ENCODE measurements around the gene STRBP.
"Not testable (repeated sequence)": the region's sequence is repeated elsewhere in the genome, so short reads cannot be mapped to it uniquely, and the experiment has no call there.

STRBP gene

GRCh38 chr9:123246534-123246933 lies 21.9 kb downstream of the STRBP start:
- DNase-seq: no peak

DNA sequence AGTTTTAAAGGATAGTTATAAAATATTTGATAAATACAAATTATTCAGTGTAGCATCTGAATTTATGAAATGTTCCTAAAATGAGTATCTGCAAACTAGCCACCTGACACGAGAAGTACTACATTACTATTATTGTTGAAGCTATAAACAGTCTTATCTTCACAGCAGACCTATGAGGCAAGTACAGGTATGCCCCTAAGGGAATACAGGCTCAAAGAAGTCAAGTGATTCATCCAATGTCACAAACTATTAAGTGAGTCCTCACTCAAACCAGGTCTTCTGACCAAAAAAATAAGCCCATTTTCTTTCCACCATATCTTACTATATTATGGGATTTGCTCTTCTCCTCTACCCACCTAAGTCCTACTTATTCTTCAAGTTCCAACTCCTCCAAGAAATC lies 28.7 kb downstream of the STRBP start:
- no peak for DNase-seq

GRCh38 chr9:123238365-123238764 lies 30.0 kb downstream of the STRBP start:
- DNase-seq: no peak

GRCh38 chr9:123237220-123237619 lies 31.2 kb downstream of the STRBP start:
- no peak for DNase-seq

GRCh38 chr9:123235448-123235847 lies 32.9 kb downstream of the STRBP start:
- no peak for DNase-seq

DNA sequence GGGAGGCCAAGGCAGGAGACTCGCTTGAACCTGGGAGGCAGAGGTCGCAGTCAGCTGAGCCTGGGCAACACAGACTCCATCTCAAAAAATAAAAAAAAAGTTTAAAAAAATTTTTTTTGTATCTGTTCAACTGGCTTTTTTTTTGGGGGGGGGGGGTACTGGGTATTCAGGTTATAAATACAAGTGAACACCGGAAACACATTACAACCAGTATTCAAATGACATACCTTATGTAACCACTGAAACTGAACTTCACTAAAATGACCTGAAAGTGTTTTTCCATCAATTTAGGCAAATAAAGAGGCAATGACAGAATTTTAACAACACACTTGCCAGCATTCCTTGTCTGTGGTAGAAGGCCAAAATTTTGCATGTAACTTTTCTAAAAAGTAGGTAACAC lies 33.5 kb downstream of the STRBP start:
- DNase-seq: no peak

DNA sequence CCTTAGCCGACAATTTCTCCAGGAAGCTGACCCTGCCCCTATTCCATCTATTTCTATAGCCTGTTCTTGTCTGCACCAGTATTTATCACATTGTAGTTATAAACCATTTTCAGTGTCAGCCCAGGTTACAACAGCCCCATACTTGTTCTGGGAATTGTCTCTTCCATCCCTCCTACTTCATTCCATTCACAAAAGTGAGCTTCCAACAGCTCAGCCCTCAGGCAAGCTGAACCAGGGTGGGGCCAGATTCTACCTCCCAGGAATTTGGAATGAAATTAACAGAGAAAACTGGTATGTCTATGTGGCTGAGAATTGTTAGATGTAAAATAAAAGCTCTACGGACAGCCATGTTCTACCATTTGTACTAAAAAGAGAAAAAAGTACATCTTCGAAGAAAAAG lies 36.1 kb downstream of the STRBP start:
- DNase-seq: no peak

DNA sequence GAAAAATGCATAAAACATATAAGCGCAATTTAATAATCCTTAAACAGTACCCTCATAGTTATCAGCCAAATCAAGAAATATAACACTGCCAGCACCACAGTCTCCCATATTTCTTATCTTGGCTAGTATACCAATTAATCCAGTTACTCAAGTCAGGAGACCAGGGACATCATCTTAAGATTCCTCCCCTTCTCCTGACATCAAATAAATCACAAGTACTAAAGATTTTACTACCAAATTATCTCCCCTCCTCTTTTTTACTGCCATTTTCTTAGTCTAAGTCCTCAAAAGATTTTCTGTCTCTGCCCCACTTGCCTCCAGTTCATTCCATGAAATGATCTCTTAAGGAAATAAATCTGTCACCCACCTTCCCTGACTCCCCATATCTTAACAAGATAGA lies 37.0 kb downstream of the STRBP start:
- no peak for DNase-seq

- no peak for DNase-seq
Measured at GRCh38 chr9:123228967-123229366, 39.4 kb downstream of the STRBP start.

- DNase-seq: no peak
Measured at GRCh38 chr9:123225995-123226394, 42.4 kb downstream of the STRBP start.

DNA sequence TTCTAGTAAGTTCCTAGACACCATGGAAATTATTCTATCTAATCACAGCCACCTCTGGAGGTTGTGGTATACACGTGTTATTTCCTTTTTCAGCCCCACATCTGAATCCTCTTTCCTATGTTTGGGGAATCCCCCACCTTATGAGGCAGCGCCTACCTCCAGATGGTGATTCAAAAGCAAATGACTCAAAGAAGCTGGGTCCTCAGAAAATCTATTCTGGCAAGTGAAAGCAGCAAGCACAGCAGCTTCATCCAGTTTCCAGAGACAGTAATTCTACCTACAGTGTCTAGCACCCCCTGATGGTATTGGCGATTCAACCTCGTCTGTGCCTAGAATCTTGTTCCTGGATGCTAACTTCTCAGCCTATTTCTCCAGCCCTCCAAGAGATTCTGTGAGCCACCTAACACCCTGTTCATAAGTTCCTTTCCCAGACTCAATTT lies 43.0 kb downstream of the STRBP start:
- peak in 1 of 2 experiments; percentile 4 for DNase-seq

DNA sequence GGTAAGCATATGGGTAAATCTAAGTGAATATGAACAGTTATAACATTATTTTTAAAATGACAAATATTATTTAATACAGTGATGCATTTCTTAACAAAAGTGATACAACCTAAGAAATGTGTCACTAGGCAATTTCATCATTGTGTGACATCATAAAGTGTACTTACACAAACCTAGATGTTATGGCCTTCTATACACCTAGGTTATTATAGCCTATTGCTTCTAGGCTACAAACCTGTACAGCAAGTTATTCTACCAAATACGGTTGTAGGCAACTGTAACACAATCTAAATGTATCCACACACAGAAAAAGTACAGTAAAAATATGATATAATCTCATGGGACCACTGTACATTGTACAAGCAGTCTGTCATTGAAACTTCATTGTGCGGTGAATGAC lies 48.3 kb downstream of the STRBP start:
- no peak for DNase-seq

GRCh38 chr9:123218831-123219230 lies 49.6 kb downstream of the STRBP start:
- no peak for DNase-seq

GRCh38 chr9:123217128-123217654 lies 51.2 kb downstream of the STRBP start:
- no peak for DNase-seq

- DNase-seq: no peak
Measured at GRCh38 chr9:123216251-123216797, 52.1 kb downstream of the STRBP start.

- DNase-seq: no peak
Measured at GRCh38 chr9:123211081-123211480, 57.3 kb downstream of the STRBP start.

DNA sequence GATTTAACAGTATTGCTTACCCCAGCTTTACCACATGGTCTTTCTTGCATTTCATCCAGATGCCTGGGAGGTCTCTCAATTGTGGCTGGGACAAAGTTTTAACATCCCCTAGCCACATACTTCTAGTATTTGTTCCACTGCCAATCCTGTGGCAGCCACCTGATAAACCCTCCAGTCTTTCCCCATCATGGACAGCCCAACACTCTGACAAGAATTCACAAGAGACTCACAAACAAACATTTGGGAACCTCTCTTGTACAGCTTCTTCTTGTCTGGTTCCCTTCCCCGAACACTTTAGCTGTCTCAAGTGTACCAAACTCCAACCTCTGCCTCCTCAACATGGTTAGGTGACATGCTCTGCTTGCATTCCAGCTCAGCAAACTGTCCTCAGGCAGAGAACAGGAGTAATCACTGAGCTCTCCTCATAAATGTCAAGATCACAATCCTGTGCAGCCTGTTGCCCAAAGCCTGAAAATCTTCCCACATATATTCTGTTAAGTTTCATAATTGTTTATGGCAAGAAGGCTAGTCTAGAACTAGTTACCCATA lies 59.7 kb downstream of the STRBP start:
- no peak for DNase-seq

- no peak for DNase-seq
Measured at GRCh38 chr9:123206065-123206464, 62.3 kb downstream of the STRBP start.

DNA sequence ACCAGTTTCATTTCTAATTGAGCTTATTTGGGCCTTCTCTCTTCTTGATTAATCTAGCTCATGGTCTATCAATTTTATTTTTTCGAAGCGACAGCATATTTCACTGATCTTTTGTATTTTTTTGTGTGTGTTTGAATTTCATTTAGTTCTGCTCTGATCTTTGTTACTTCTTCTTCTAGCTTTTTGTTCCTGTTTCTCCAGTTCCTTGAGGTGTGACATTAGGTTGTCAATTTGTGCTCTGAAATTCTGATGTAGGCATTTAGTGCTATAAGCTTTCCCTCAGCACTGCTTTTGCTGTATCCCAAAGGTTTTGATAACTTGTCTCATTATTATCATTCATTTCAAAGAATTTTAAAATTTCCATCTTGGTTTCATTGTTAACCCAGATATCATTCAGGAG lies 67.3 kb downstream of the STRBP start:
- no peak for DNase-seq

DNA sequence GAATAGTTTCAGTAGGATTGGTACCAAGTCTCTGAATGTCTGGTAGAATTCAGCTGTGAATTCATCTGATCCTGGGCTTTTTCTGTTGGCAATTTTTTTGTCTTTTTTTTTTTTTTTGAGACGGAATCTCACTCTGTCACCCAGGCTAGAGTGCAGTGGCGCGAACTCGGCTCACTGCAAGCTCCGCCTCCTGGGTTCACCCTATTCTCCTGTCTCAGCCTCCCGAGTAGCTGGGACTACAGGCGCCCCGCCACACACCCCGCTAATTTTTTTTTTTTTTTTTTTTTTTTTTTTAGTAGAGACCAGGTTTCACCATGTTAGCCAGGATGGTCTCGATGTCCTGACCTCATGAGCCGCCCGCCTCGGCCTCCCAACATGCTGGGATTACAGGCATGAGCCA lies 67.9 kb downstream of the STRBP start:
- not testable (repeated sequence) for DNase-seq

DNA sequence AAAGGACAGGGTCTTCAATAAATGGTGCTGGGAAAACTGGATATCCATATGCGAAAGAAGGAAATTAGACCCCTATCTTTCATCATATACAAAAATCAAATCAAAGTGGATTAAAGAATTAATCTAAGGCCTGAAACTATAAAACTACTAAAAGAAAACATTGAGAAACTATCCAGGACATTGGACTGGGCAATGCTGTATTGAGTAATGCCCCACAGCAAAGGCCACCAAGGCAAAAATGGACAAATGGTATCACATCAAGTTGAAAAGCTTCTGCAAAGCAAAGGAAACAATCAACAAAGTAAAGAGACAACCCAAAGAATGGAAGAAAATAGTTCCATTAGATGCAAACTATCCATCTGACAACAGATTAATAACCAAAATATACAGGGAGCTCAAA lies 72.3 kb downstream of the STRBP start:
- DNase-seq: no peak

GRCh38 chr9:123194023-123194422 lies 74.4 kb downstream of the STRBP start:
- DNase-seq: no peak

DNA sequence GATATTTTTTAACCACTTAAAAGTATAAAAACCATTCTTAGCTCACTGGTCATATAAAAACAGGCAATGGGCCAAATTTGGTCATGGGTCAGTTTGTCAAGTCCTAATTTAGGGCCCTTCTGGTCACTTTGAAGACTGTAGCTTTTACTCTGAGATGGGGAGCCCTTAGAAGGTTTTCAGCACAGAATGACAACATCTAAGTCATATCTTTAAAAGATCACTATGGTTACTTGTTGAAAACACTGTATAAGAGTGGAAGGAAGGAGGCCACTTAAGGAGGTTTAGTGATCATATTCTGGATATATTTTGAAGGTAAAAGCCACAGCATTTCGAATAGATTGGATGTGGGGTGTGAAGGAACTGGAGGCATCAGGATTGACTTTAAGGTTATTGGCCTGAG lies 76.7 kb downstream of the STRBP start:
- no peak for DNase-seq

DNA sequence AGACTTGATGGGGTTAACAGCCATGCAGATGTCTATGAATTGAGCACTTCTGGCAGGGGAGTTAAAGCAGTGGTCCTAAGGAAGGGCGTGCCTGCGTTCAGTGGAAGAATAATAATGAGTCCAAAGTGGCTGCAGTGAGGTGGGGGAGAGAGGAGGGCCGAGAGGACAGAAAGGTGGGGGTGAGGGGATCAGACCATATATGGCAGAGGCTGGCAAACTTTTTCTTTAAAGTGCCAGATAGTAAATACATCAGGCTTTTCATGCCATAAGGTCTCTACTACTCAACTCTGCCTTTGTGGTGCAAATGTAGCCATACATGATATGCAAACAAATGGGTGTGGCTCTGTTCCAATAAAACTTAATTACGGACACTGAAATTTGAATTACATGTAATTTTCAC lies 77.1 kb downstream of the STRBP start:
- no peak for DNase-seq

DNA sequence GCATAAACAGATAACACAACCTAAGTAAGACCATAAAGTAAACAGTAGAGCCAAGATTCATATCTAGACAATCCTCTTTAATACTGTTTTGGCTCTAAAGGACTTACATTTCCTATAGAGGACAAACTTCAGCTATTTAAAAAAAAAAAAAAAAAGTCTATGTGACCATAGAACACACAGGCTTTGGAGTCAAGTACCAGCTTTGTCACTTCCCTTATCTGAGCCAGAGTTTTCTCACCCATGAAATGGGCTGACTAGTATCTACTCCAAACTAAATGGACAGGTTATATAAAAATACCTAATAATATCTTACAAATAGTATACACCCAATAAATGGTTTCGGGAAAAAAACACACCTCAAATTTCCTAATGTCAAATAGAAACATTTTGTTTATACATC lies 81.3 kb downstream of the STRBP start:
- DNase-seq: no peak
